K562 (cell line): ENCODE measurements around the gene HFE. TPM values are rescaled to one million over a fixed set of nuclear protein-coding genes. Genes with fewer than 3 reads are reported as not detected.

ENCODE experiments used
- CBX8 ChIP-seq: fragments of 200-600 bp; sonication (generic); IDR thresholded peaks from 2 replicates; pipeline ENCODE4 v1.6.1; 2012; ENCODE audit warnings: borderline replicate concordance, mixed run types, low read depth, mild to moderate bottlenecking, moderate library complexity, mixed read lengths, low read length, control low read depth, inconsistent platforms; ENCODE audit not compliant: poor library complexity, severe bottlenecking; ENCODE audit errors: extremely low read depth
- HMG20B ChIP-seq: fragments of 250-450 bp; sonication (Bioruptor Pico); IDR thresholded peaks from 2 replicates; pipeline ENCODE4 v1.5.0; 2021; ENCODE audit warnings: mild to moderate bottlenecking
- HMGN3 ChIP-seq: IDR thresholded peaks from 2 replicates; pipeline ENCODE4 v1.6.1; 2011; ENCODE audit warnings: borderline replicate concordance, low read depth, mild to moderate bottlenecking, mixed read lengths, low read length; ENCODE audit not compliant: insufficient read length; ENCODE audit errors: extremely low read depth
- PHTF2 ChIP-seq: fragments of 250-450 bp; sonication (Bioruptor Pico); IDR thresholded peaks from 2 replicates; pipeline ENCODE4 v1.5.0; 2021; ENCODE audit warnings: mild to moderate bottlenecking
- RFX1 ChIP-seq: fragments of 450-650 bp; IDR thresholded peaks from 2 replicates; pipeline ENCODE4 v1.6.1; 2016; ENCODE audit warnings: mild to moderate bottlenecking, moderate library complexity
- SAP30 ChIP-seq: fragments of 200-600 bp; sonication (generic); IDR thresholded peaks from 2 replicates; pipeline ENCODE4 v1.6.1; 2012; ENCODE audit warnings: borderline replicate concordance, low read depth, mild to moderate bottlenecking, moderate library complexity, low read length, control low read depth, inconsistent platforms; ENCODE audit not compliant: insufficient read depth, poor library complexity, severe bottlenecking
- ZNF431 ChIP-seq: sonication (generic); formaldehyde crosslinking; IDR thresholded peaks from 2 replicates; pipeline ENCODE4 v1.8.0; 2022; ENCODE audit warnings: mild to moderate bottlenecking, missing genetic modification reagents
- polyA plus RNA-seq, 8 experiments: library from polyadenylated mRNA; depleted of rRNA in 4 of 8; stranded (reverse) in 5 of 8; unstranded in 3 of 8; fragments of >200 nt; fragmentation: Nextera tagmentation in 2 of 8; fragmentation: Illumina TruSeq in 1 of 8; extraction: Ambion mirVana in 2 of 8; extraction: Trizol in 1 of 8; gene quantifications; 2 replicates each; pipeline versions ENCODE4 v1.2.1 to v1.2.3, GENCODE V29; 2011 to 2014; ENCODE audit warnings: inconsistent platforms in 1 of 8, missing spikeins in 1 of 8
- total RNA-seq, 7 experiments: library from RNA; depleted of rRNA in 6 of 7; stranded (reverse); fragments of >200 nt in 6 of 7; fragmentation: Illumina TruSeq in 2 of 7; extraction: Trizol in 2 of 7; gene quantifications; 2 replicates each; pipeline versions ENCODE4 v1.2.1 to v1.2.3, GENCODE V29; 2011 to 2021; ENCODE audit warnings: low replicate concordance in 1 of 7
- TF ChIP-seq, protein P1 (sequence below): fragments of 150-350 bp; IDR thresholded peaks from 2 replicates; pipeline ENCODE4 v1.6.1; 2014; ENCODE audit warnings: low read depth, mild to moderate bottlenecking, low read length, borderline replicate concordance
- TF ChIP-seq, protein P2 (sequence below): fragments of 250-450 bp; sonication (Bioruptor Pico); IDR thresholded peaks from 2 replicates; pipeline ENCODE4 v1.5.0; 2021; ENCODE audit warnings: mild to moderate bottlenecking, borderline replicate concordance
- TF ChIP-seq, protein P3 (sequence below): sonication (generic); formaldehyde crosslinking; IDR thresholded peaks from 2 replicates; pipeline ENCODE4 v1.8.0; 2022; ENCODE audit warnings: mild to moderate bottlenecking, missing genetic modification reagents
- TF ChIP-seq, protein P4 (sequence below): fragments of 450-650 bp; IDR thresholded peaks from 2 replicates; pipeline ENCODE4 v1.6.1; 2016; ENCODE audit warnings: borderline replicate concordance
- TF ChIP-seq, protein P5 (sequence below): fragments of 250-450 bp; sonication (Bioruptor Pico); IDR thresholded peaks from 2 replicates; pipeline ENCODE4 v1.4.0; 2020; ENCODE audit warnings: mild to moderate bottlenecking

Gene HFE
- total and polyA plus RNA-seq, 9 of the 15 experiments (the other 6 are each of a cell fraction or from before 2014, with no cell fraction given), result 0.14 to 1.2 (median 0.76) TPM

DNA sequence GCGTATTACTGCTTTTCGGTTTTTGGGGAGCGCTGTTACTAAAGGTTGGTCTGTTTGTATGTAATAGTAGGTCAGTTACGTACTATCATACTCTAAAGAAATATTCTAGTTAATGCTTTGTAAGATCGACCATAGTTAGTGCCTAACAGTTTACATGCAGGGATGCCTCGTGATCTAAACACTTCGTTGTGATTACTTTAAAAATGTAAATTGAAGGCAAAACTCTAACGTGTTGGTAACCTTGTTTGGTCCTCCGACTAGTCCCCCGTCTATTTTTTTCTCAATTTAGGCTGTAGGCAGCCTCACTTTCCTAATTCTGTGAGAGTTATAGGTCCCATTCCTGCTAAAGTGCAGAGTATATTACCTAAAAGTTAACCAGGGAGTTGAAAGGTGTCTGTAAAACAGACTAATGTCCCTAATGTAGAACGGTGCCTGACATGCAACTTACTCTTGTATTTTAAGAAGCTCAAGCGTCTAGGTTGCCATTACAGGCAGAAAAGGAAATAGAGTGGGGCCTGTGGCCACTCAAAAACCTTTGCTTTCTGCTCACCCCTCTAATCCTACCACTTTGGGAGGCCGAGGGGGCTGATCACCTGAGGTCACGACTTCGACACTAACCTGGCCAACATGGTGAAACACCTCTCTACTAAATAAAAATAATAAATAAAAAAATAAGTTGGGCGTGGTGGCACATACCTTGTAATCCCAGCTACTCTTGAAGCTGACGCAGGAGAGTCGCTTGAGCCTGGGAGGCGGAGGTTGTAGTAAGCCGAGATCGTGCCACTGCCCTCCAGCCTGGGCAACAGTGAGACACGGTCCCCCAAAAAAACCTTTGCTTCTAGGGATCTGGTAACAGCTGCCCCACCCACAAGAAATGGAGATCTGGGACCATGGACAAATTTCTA is 37.8 kb downstream of the HFE start (continued):
- TF ChIP-seq, protein P1, sequence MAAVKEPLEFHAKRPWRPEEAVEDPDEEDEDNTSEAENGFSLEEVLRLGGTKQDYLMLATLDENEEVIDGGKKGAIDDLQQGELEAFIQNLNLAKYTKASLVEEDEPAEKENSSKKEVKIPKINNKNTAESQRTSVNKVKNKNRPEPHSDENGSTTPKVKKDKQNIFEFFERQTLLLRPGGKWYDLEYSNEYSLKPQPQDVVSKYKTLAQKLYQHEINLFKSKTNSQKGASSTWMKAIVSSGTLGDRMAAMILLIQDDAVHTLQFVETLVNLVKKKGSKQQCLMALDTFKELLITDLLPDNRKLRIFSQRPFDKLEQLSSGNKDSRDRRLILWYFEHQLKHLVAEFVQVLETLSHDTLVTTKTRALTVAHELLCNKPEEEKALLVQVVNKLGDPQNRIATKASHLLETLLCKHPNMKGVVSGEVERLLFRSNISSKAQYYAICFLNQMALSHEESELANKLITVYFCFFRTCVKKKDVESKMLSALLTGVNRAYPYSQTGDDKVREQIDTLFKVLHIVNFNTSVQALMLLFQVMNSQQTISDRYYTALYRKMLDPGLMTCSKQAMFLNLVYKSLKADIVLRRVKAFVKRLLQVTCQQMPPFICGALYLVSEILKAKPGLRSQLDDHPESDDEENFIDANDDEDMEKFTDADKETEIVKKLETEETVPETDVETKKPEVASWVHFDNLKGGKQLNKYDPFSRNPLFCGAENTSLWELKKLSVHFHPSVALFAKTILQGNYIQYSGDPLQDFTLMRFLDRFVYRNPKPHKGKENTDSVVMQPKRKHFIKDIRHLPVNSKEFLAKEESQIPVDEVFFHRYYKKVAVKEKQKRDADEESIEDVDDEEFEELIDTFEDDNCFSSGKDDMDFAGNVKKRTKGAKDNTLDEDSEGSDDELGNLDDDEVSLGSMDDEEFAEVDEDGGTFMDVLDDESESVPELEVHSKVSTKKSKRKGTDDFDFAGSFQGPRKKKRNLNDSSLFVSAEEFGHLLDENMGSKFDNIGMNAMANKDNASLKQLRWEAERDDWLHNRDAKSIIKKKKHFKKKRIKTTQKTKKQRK, result no peak
- TF ChIP-seq, protein P2, sequence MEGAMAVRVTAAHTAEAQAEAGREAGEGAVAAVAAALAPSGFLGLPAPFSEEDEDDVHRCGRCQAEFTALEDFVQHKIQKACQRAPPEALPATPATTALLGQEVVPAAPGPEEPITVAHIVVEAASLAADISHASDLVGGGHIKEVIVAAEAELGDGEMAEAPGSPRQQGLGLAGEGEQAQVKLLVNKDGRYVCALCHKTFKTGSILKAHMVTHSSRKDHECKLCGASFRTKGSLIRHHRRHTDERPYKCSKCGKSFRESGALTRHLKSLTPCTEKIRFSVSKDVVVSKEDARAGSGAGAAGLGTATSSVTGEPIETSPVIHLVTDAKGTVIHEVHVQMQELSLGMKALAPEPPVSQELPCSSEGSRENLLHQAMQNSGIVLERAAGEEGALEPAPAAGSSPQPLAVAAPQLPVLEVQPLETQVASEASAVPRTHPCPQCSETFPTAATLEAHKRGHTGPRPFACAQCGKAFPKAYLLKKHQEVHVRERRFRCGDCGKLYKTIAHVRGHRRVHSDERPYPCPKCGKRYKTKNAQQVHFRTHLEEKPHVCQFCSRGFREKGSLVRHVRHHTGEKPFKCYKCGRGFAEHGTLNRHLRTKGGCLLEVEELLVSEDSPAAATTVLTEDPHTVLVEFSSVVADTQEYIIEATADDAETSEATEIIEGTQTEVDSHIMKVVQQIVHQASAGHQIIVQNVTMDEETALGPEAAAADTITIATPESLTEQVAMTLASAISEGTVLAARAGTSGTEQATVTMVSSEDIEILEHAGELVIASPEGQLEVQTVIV (CRISPR knock-in tag), result no peak; the same call in 1 of the 2 replicates
- TF ChIP-seq SAP30 (peak; percentile 5), PHTF2 (peak; percentile 62; the same call in 1 of the 2 replicates), HMGN3 (no peak), CBX8 (no peak), RFX1 (no peak), HMG20B (CRISPR knock-in tag) (no peak), ZNF431 (no peak)
- TF ChIP-seq, protein P3, sequence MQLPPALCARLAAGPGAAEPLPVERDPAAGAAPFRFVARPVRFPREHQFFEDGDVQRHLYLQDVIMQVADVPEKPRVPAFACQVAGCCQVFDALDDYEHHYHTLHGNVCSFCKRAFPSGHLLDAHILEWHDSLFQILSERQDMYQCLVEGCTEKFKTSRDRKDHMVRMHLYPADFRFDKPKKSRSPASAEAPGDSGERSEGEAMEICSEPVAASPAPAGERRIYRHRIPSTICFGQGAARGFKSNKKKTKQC, result no peak
- TF ChIP-seq, protein P4, sequence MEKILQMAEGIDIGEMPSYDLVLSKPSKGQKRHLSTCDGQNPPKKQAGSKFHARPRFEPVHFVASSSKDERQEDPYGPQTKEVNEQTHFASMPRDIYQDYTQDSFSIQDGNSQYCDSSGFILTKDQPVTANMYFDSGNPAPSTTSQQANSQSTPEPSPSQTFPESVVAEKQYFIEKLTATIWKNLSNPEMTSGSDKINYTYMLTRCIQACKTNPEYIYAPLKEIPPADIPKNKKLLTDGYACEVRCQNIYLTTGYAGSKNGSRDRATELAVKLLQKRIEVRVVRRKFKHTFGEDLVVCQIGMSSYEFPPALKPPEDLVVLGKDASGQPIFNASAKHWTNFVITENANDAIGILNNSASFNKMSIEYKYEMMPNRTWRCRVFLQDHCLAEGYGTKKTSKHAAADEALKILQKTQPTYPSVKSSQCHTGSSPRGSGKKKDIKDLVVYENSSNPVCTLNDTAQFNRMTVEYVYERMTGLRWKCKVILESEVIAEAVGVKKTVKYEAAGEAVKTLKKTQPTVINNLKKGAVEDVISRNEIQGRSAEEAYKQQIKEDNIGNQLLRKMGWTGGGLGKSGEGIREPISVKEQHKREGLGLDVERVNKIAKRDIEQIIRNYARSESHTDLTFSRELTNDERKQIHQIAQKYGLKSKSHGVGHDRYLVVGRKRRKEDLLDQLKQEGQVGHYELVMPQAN, result no peak
- TF ChIP-seq, protein P5, sequence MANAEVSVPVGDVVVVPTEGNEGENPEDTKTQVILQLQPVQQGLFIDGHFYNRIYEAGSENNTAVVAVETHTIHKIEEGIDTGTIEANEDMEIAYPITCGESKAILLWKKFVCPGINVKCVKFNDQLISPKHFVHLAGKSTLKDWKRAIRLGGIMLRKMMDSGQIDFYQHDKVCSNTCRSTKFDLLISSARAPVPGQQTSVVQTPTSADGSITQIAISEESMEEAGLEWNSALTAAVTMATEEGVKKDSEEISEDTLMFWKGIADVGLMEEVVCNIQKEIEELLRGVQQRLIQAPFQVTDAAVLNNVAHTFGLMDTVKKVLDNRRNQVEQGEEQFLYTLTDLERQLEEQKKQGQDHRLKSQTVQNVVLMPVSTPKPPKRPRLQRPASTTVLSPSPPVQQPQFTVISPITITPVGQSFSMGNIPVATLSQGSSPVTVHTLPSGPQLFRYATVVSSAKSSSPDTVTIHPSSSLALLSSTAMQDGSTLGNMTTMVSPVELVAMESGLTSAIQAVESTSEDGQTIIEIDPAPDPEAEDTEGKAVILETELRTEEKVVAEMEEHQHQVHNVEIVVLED (CRISPR knock-in tag), result 0 out of 2 replicates have a peak, but pooled peaks have one; percentile 15
